Neural crest cell (in vitro differentiated cells): Measurements from ENCODE around the gene SHMT2. TPM values are rescaled to one million over a fixed set of nuclear protein-coding genes. Genes with fewer than 3 reads are reported as not detected.

Experiments
- DNase-seq: peaks from one replicate; pipeline ENCODE4 v3.0.0; 2021; ENCODE audit warnings: low read depth, mixed read lengths, low spot score
- H3K27ac Mint-ChIP-seq: one replicate; pipeline ENCODE4 v1.8.0; 2021; ENCODE audit warnings: mild to moderate bottlenecking, mixed read lengths; ENCODE audit not compliant: unreplicated experiment
- H3K27me3 Mint-ChIP-seq: 2 replicates; pipeline ENCODE4 v1.8.0; 2021; ENCODE audit warnings: low read depth, mild to moderate bottlenecking, mixed read lengths
- H3K36me3 Mint-ChIP-seq: 2 replicates; pipeline ENCODE4 v1.8.0; 2021; ENCODE audit warnings: low read depth, mild to moderate bottlenecking, mixed read lengths
- H3K4me1 Mint-ChIP-seq: 2 replicates; pipeline ENCODE4 v1.8.0; 2021; ENCODE audit warnings: mixed read lengths
- H3K4me3 Mint-ChIP-seq: one replicate; pipeline ENCODE4 v1.8.0; 2021; ENCODE audit warnings: mild to moderate bottlenecking, mixed read lengths
- H3K9me3 Mint-ChIP-seq: 2 replicates; pipeline ENCODE4 v1.8.0; 2021; ENCODE audit warnings: mixed read lengths
- total RNA-seq: library from RNA; stranded (reverse); gene quantifications from 2 replicates; pipeline ENCODE4 v1.2.1, GENCODE V29; 2021
- TF ChIP-seq, protein P1 (sequence below): fragments of 200-600 bp; sonication (generic); conservative IDR thresholded peaks from 2 replicates; pipeline ENCODE4 v1.5.0; 2021; ENCODE audit warnings: antibody characterized with exemption, mild to moderate bottlenecking

SHMT2 gene
- total RNA-seq, 1 donor from 2014 or later: 230 TPM

GRCh38 chr12:57211791-57212700 lies 17.5 kb upstream of the SHMT2 start:
- no peak overlapping the region for H3K4me3 Mint-ChIP-seq
- peaks cover 21% of the 10 kb centered on the region for H3K4me1 Mint-ChIP-seq
- H3K36me3 Mint-ChIP-seq: no peaks in the 10 kb centered on the region
- TF ChIP-seq, protein P1, sequence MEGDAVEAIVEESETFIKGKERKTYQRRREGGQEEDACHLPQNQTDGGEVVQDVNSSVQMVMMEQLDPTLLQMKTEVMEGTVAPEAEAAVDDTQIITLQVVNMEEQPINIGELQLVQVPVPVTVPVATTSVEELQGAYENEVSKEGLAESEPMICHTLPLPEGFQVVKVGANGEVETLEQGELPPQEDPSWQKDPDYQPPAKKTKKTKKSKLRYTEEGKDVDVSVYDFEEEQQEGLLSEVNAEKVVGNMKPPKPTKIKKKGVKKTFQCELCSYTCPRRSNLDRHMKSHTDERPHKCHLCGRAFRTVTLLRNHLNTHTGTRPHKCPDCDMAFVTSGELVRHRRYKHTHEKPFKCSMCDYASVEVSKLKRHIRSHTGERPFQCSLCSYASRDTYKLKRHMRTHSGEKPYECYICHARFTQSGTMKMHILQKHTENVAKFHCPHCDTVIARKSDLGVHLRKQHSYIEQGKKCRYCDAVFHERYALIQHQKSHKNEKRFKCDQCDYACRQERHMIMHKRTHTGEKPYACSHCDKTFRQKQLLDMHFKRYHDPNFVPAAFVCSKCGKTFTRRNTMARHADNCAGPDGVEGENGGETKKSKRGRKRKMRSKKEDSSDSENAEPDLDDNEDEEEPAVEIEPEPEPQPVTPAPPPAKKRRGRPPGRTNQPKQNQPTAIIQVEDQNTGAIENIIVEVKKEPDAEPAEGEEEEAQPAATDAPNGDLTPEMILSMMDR: no peak
- H3K27me3 Mint-ChIP-seq: peaks cover 37% of the 10 kb centered on the region
- no peak for DNase-seq
- no peak overlapping the region for H3K27ac Mint-ChIP-seq
- H3K9me3 Mint-ChIP-seq: no peaks in the 10 kb centered on the region

DNA sequence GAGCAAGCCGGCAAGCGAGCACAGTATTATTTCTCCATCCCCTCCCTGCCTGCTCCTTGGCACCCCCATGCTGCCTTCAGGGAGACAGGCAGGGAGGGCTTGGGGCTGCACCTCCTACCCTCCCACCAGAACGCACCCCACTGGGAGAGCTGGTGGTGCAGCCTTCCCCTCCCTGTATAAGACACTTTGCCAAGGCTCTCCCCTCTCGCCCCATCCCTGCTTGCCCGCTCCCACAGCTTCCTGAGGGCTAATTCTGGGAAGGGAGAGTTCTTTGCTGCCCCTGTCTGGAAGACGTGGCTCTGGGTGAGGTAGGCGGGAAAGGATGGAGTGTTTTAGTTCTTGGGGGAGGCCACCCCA lies 16.8 kb upstream of the SHMT2 start:
- DNase-seq: no peak
- Mint-ChIP-seq H3K4me3 (no peak overlapping the region), H3K36me3 (no peaks in the 10 kb centered on the region), H3K9me3 (no peaks in the 10 kb centered on the region), H3K4me1 (peaks cover 27% of the 10 kb centered on the region), H3K27ac (no peak overlapping the region), H3K27me3 (peaks cover 43% of the 10 kb centered on the region)
- TF ChIP-seq, protein P1: no peak

- Mint-ChIP-seq H3K27ac (no peak overlapping the region), H3K36me3 (no peaks in the 10 kb centered on the region), H3K4me3 (peak overlapping the region; percentile 42), H3K27me3 (peaks cover 49% of the 10 kb centered on the region), H3K9me3 (no peaks in the 10 kb centered on the region), H3K4me1 (peaks cover 28% of the 10 kb centered on the region)
- DNase-seq: peak; percentile 87
- TF ChIP-seq, protein P1: peak; percentile 93
These were observed 16.3 kb upstream of the SHMT2 start for GRCh38 chr12:57213058-57213715.

DNA sequence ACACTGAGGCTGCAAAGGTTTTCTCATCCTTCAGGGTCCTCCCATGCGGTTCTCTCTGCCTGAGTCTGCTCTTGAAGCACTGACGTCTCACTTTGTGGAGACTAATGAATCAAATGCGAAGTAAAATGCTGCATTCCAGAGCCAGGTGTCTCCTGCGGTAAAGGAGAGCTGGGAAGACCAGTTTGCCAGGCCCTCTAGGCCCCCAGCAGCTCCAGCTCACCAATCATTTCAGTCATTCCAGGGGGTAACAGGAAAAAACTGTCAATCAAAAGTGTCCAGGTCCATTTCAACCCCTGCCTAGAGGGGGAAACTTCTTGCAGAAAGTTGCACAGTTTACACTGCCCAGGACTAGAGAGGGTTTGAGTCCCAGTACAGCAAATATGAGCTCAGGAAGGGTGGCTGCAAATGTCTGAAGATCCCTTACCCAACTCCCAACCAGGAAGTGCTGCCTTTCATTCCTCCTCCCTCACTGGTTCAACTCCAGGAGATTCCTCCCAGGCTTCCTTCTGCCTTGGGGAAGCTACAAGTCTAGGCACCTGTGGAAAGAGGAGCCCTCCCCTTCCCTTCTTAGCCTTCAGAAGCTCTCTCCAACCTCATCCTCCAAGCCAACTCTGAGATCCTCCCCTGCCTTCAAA lies 15.6 kb upstream of the SHMT2 start:
- Mint-ChIP-seq H3K36me3 (no peaks in the 10 kb centered on the region), H3K27me3 (peaks cover 55% of the 10 kb centered on the region), H3K4me1 (peaks cover 35% of the 10 kb centered on the region), H3K27ac (no peak overlapping the region), H3K9me3 (no peaks in the 10 kb centered on the region), H3K4me3 (peak overlapping the region; percentile 85)
- no peak for DNase-seq
- TF ChIP-seq, protein P1: no peak

- Mint-ChIP-seq H3K27me3 (peaks cover 61% of the 10 kb centered on the region), H3K36me3 (no peaks in the 10 kb centered on the region), H3K4me1 (peaks cover 39% of the 10 kb centered on the region), H3K4me3 (peak overlapping the region; percentile 85), H3K9me3 (no peaks in the 10 kb centered on the region), H3K27ac (no peak overlapping the region)
- peak; percentile 71 for DNase-seq
- TF ChIP-seq, protein P1: peak; percentile 77
These were observed 15.1 kb upstream of the SHMT2 start for GRCh38 chr12:57214398-57214781.
